Testis (tissue), 3 donors: ENCODE measurements around the gene RBM17. TPM values are rescaled to one million over a fixed set of nuclear protein-coding genes. Genes with fewer than 3 reads are reported as not detected.

Experiments used
- DNase-seq: peaks from one replicate; pipeline ENCODE4 v3.0.0-alpha.2; 2019
- H3K27ac ChIP-seq, 2 donors: fragments of 200-600 bp; sonication (generic); one replicate each; pipeline ENCODE4 v1.5.1; 2019
- H3K27me3 ChIP-seq: fragments of 200-600 bp; sonication (generic); one replicate; pipeline ENCODE4 v1.5.1; 2019
- H3K36me3 ChIP-seq: fragments of 200-600 bp; sonication (generic); one replicate; pipeline ENCODE4 v1.5.1; 2017; ENCODE audit warnings: low read depth; ENCODE audit errors: missing control alignments
- H3K4me1 ChIP-seq: fragments of 200-600 bp; sonication (generic); one replicate; pipeline ENCODE4 v1.5.1; 2019
- H3K4me3 ChIP-seq, 2 donors: fragments of 200-600 bp; sonication (generic); one replicate each; pipeline ENCODE4 v1.5.1; 2017 to 2019
- H3K9me3 ChIP-seq: fragments of 200-600 bp; sonication (generic); one replicate; pipeline ENCODE4 v1.5.1; 2017
- POLR2A ChIP-seq: fragments of 450-650 bp; IDR thresholded peaks from one replicate; pipeline ENCODE4 v1.6.1; 2017; ENCODE audit warnings: antibody characterized with exemption, mild to moderate bottlenecking, moderate library complexity
- WGBS, 2 donors: methylation state at CpG; one replicate each; pipeline ENCODE4 v1.1.5; 2018; 5-methylcytosine and 5-hydroxymethylcytosine counted together
- intact Hi-C: fragments of 100-400 bp; cut with DNase I; formaldehyde crosslinking; loops from one replicate; pipeline ENCODE4 v1.15.1; 2023; ENCODE audit warnings: low total_unique reads
- polyA plus RNA-seq: library from polyadenylated mRNA; stranded (reverse); fragments of 350-450 nt; fragmentation: Illumina TruSeq; extraction: RNeasy Lipid Tissue Mini Kit (QIAGEN cat#74804); gene quantifications from one replicate; pipeline ENCODE4 v1.2.3, GENCODE V29; 2014; ENCODE audit warnings: low read depth, low replicate concordance; ENCODE audit not compliant: insufficient read depth
- total RNA-seq, 2 donors: library from RNA; depleted of rRNA; stranded (reverse); fragments of >200 nt; gene quantifications; one replicate each; pipeline ENCODE4 v1.2.3, GENCODE V29; 2016
- TF ChIP-seq, protein P1 (sequence below), 3 experiments: fragments of 450-650 bp in 2 of 3; fragments of 200-600 bp in 1 of 3; sonication (generic) in 1 of 3; IDR thresholded peaks; one replicate each; pipeline ENCODE4 v1.5.1; 2016 to 2019; ENCODE audit warnings: antibody characterized with exemption in 3 of 3, mild to moderate bottlenecking in 2 of 3, moderate library complexity in 1 of 3

The RBM17 gene
- total and polyA plus RNA-seq, 3 donors from 2014 or later = 114 to 145 (median 121) TPM

DNA sequence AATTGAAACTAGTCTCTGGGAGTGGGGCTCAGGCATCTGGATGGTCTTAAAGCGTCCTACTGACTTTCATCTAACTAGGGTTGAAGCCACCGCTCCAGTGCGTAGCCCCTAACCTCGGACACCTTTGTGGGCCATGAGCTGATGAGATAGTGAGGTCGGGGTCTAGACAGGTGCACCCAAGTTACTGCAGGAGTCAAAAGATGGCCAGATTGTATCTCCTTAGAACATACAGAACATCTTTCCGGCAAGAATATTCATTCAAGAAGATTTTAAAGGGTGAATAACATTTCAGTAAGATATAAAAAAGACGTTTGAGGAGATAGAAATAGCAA lies 20.6 kb downstream of the RBM17 start:
- intact Hi-C loops = loop anchor here (5.0 kb wide), 1 partner anchor 38 kb away; no protein-coding TSS in a partner anchor
- no peak for DNase-seq
- Histone ChIP-seq H3K27me3 (no peaks in the 10 kb centered on the region), H3K4me3 (no peak overlapping the region), H3K36me3 (peaks cover 3% of the 10 kb centered on the region), H3K4me1 (no peaks in the 10 kb centered on the region), H3K9me3 (no peaks in the 10 kb centered on the region), H3K27ac (no peak overlapping the region)
- TF ChIP-seq POLR2A = no peak
- TF ChIP-seq, protein P1, sequence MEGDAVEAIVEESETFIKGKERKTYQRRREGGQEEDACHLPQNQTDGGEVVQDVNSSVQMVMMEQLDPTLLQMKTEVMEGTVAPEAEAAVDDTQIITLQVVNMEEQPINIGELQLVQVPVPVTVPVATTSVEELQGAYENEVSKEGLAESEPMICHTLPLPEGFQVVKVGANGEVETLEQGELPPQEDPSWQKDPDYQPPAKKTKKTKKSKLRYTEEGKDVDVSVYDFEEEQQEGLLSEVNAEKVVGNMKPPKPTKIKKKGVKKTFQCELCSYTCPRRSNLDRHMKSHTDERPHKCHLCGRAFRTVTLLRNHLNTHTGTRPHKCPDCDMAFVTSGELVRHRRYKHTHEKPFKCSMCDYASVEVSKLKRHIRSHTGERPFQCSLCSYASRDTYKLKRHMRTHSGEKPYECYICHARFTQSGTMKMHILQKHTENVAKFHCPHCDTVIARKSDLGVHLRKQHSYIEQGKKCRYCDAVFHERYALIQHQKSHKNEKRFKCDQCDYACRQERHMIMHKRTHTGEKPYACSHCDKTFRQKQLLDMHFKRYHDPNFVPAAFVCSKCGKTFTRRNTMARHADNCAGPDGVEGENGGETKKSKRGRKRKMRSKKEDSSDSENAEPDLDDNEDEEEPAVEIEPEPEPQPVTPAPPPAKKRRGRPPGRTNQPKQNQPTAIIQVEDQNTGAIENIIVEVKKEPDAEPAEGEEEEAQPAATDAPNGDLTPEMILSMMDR (IDR thresholded peaks at IDR 0.05) = no peak
- 79 to 84% methylated on average over 7 of the region's 7 CpGs for WGBS, 2 donors

DNA sequence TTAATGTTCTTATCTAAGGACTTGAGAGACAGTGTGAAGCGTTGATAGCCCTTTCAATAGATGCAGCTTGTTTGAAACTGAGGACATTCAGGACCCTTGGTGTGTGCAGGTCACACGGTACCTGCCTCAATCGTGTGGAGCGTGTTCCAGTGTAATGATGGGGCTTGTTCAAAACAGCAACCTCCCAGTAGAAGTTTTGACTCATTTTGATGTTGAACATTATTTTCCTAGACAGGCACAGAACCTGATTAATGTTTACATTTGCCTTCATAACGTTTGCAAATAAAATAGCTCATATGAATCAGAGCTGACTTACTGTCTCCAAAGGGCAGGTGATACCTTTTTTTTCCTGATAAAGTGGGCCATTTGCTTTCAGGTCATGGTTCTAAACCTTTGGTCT lies 21.3 kb downstream of the RBM17 start:
- TF ChIP-seq, protein P1 (IDR thresholded peaks at IDR 0.05) = no peak
- TF ChIP-seq POLR2A = no peak
- Histone ChIP-seq H3K9me3 (no peaks in the 10 kb centered on the region), H3K27me3 (no peaks in the 10 kb centered on the region), H3K4me1 (no peaks in the 10 kb centered on the region), H3K4me3 (no peak overlapping the region), H3K36me3 (peaks cover 3% of the 10 kb centered on the region), H3K27ac (no peak overlapping the region)
- WGBS, 2 donors = 82% methylated on average over 5 of the region's 5 CpGs
- DNase-seq = no peak
- intact Hi-C loops = loop anchor here (5.0 kb wide), 1 partner anchor 292 kb away; no protein-coding TSS in a partner anchor

DNA sequence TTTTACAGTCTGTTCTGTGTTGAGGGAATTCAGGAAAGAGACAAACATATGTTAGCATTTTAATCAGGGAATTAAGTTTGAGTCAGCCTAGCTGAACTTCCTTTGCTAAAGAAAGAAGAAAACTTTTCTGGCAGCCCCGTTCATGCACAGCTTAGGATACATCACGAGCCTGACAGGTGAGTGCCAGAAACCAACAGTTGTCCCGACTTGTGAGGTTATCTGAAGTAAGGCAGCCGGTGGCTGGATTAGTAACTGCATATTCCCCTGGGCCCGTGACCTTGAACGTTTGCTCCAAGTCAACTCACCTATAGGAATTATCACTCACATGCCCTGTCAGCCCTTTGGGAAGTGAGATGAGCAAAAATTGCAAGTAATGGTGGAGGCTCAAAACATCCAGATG lies 24.1 kb downstream of the RBM17 start:
- intact Hi-C loops = loop anchor here (5.0 kb wide), 1 partner anchor 289 kb away; no protein-coding TSS in a partner anchor
- H3K36me3 ChIP-seq = peaks cover 3% of the 10 kb centered on the region
- 63 to 71% methylated on average over 6 of the region's 6 CpGs for WGBS, 2 donors

DNA sequence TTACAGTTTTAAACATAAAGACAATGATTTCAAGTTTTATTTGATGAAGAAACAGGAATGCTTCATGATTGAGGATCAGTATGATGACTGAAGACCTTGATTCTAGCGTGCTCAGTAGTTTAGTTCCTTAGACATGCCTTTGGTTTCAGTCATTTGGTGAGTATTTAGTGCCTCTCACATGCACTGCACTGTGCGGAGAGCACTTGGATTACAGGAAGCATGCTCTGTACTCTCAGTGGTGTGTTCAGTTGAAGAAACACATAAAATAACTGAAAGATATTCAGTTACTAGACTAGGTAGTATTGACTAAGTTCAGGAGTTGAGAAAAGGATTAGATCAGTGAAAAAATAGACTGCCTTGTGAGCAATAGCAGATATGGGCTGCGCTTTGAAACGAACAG lies 25.5 kb downstream of the RBM17 start:
- Histone ChIP-seq H3K27ac (no peak overlapping the region), H3K36me3 (peaks cover 3% of the 10 kb centered on the region), H3K4me3 (no peak overlapping the region), H3K27me3 (no peaks in the 10 kb centered on the region), H3K4me1 (peaks cover under 1% of the 10 kb centered on the region), H3K9me3 (no peaks in the 10 kb centered on the region)
- DNase-seq = no peak
- intact Hi-C loops = loop anchor here (5.0 kb wide), 1 partner anchor 288 kb away; no protein-coding TSS in a partner anchor
- no peak for TF ChIP-seq POLR2A
- TF ChIP-seq, protein P1 (IDR thresholded peaks at IDR 0.05) = no peak
- WGBS, 2 donors = 85 to 95% methylated on average over 4 of the region's 4 CpGs

More for the DNA sequence above, 24.1 kb downstream of the RBM17 start:
- Histone ChIP-seq H3K4me3 (no peak overlapping the region), H3K27ac (no peak overlapping the region), H3K4me1 (no peaks in the 10 kb centered on the region), H3K27me3 (no peaks in the 10 kb centered on the region), H3K9me3 (no peaks in the 10 kb centered on the region)
- no peak for DNase-seq
- TF ChIP-seq, protein P1 (IDR thresholded peaks at IDR 0.05) = no peak
- no peak for TF ChIP-seq POLR2A

DNA sequence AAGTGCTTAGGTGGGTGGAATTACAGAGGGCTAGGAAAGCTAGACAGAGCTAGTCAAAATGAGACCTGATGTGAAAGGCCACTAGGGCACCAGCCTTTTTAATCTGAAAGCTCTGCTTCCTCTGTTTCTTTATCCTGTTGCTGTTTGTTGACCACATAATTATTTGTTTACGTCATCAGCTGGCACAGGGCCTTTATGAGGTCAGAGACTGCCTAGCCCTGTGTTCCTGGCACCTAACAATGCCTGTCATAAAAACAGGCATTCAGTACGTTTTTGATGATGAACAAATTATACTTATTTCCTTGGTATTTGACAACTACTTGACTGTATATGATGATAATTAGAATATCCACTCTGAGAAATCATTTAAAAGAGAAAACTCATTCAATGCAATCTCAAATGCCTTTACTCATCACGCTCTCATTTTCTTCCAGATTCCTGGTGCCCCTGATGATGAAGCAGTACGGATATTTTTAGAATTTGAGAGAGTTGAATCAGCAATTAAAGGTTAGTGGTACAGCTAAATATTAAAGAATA lies 26.0 kb downstream of the RBM17 start:
- Histone ChIP-seq H3K27me3 (no peaks in the 10 kb centered on the region), H3K27ac (no peak overlapping the region), H3K4me3 (no peak overlapping the region), H3K9me3 (no peaks in the 10 kb centered on the region), H3K4me1 (peaks cover 6% of the 10 kb centered on the region), H3K36me3 (peaks cover 3% of the 10 kb centered on the region)
- DNase-seq = no peak
- 69 to 79% methylated on average over 4 of the region's 4 CpGs for WGBS, 2 donors
- intact Hi-C loops = loop anchor here (5.0 kb wide), 1 partner anchor 287 kb away; no protein-coding TSS in a partner anchor
- TF ChIP-seq, protein P1 (IDR thresholded peaks at IDR 0.05) = no peak
- TF ChIP-seq POLR2A = no peak
